ENCODE results near the gene RAMP3.

GRCh38 chr7:45221896-45222604, 64.5 kb downstream of the RAMP3 start:
- TF ChIP-seq, protein P1, sequence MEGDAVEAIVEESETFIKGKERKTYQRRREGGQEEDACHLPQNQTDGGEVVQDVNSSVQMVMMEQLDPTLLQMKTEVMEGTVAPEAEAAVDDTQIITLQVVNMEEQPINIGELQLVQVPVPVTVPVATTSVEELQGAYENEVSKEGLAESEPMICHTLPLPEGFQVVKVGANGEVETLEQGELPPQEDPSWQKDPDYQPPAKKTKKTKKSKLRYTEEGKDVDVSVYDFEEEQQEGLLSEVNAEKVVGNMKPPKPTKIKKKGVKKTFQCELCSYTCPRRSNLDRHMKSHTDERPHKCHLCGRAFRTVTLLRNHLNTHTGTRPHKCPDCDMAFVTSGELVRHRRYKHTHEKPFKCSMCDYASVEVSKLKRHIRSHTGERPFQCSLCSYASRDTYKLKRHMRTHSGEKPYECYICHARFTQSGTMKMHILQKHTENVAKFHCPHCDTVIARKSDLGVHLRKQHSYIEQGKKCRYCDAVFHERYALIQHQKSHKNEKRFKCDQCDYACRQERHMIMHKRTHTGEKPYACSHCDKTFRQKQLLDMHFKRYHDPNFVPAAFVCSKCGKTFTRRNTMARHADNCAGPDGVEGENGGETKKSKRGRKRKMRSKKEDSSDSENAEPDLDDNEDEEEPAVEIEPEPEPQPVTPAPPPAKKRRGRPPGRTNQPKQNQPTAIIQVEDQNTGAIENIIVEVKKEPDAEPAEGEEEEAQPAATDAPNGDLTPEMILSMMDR (conservative IDR thresholded peaks at IDR 0.05; ENCODE audit: low read depth, low read length), result no peak
- TF ChIP-seq EZH2 (IDR thresholded peaks at IDR 0.05; ENCODE audit: low read length, unreplicated experiment), result no peak
- TF ChIP-seq EZH2phosphoT487 (IDR thresholded peaks at IDR 0.05; ENCODE audit: borderline replicate concordance, low read length), result no peak
